ENCODE results near the gene KLF11.

The KLF11 gene

DNA sequence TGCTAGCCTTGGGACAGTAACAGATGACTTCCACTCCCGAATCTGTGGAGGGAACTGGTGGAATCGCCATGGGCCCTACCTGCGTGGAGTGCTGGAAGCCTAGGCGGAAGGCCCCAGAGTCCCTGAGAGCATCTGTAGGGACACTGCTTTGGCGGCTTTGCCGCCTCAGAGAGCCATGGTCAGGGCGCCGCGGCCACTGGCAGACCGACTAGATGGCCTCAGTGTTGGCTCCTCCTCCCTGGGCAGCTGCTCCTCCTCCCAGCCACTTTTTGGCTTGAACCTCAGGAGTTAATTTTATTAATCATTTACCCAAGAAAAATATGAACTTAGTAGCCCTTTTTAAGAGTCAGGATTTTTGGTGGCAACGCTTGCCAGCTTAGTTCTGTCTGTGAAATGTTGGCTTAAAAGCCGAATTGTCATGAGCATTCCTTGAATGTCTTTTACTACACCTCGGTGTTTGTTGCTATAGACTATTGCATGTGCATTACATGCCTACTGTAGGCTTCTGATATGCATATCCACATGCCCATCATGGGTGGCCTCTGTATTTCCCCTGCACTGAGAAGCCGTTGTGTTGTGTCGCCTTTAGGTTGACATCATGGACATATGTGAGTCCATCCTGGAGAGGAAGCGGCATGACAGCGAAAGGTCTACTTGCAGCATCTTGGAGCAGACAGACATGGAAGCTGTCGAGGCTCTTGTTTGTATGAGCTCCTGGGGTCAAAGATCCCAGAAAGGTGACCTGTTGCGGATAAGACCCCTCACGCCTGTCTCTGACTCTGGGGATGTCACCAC is 2.4 kb downstream of the KLF11 start:
- DNase-seq: no peak

GRCh38 chr2:10046931-10047330 is 3.6 kb downstream of the KLF11 start:
- no peak for DNase-seq

- no peak for DNase-seq
Measured at GRCh38 chr2:10047616-10048500, 4.5 kb downstream of the KLF11 start.

GRCh38 chr2:10048501-10049171 is 5.3 kb downstream of the KLF11 start:
- no peak for DNase-seq

DNA sequence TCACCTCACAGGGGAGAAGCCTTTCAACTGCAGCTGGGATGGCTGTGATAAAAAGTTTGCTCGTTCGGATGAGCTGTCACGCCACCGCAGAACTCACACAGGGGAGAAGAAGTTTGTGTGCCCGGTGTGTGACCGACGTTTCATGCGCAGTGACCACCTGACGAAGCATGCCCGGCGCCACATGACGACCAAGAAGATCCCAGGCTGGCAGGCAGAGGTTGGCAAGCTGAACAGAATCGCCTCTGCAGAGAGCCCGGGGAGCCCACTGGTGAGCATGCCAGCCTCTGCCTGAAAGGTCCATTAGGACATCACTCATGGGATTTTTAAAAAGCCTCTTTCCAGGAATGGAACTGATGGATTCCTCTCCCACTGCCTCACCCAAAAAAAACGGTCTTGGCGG is 8.9 kb downstream of the KLF11 start:
- DNase-seq: no peak

DNA sequence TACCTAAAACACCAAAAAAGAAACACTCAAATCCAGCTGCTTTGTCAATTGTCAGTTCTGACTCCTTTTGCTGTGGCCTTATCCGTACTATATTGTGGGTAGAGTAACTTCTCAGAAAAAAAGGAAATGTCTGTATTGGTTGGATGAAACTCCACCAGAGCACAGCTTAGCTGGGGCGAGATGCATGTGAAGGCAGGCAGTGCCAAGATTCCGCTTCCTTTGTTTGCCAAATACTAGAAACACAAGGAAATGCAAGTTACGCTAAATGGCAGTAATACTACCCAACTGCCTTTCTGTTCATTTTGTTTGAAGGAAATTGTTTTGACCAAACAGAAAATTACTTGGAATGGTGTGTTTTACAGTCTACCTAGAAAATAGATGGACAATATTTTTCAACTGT is 10.0 kb downstream of the KLF11 start:
- DNase-seq: no peak

GRCh38 chr2:10054424-10054823 is 11.1 kb downstream of the KLF11 start:
- no peak for DNase-seq

GRCh38 chr2:10054976-10055375 is 11.6 kb downstream of the KLF11 start:
- DNase-seq: no peak

GRCh38 chr2:10056439-10056838 is 13.1 kb downstream of the KLF11 start:
- no peak for DNase-seq

- DNase-seq: no peak
Measured at GRCh38 chr2:10057231-10058107, 14.1 kb downstream of the KLF11 start.

DNA sequence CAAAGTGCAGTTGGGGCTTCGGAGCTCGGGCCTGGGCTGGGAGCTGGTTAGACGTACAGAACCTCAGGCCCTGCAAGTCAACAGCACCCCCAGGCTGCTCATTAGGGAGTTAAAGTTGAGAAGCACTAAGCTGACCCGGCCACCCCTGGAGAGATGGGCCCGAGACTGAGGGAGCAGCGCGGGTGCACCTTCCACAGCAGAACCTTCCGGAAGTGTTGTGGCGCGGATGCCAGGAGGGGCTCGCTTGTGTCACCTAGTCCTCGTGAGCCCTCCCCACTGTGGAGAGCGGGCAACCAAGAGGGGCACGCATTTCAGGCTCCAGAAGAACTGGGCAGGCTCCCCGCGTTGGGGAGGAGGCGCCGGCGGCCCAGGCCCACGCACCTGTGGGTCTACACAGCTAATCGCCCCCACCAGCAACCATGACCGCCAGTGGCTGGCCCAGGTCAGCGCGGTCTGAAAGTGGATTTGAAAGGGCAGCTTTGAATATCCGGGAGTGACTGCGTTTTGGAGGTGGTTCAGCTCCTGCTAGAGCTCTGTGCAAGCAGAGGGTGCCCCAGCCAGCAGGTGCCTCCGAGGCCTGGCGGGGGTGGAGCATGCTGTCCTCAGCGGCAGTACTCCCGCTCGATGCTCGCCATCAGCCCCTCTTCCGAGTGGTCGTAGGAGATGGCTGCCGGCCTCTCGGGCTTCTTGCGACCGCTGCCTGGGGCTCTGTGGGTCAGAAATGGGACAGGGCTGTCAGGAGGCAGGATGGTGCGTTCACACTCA is 15.1 kb downstream of the KLF11 start:
- no peak for DNase-seq

- DNase-seq: no peak
Measured at GRCh38 chr2:10059016-10059351, 15.6 kb downstream of the KLF11 start.

DNA sequence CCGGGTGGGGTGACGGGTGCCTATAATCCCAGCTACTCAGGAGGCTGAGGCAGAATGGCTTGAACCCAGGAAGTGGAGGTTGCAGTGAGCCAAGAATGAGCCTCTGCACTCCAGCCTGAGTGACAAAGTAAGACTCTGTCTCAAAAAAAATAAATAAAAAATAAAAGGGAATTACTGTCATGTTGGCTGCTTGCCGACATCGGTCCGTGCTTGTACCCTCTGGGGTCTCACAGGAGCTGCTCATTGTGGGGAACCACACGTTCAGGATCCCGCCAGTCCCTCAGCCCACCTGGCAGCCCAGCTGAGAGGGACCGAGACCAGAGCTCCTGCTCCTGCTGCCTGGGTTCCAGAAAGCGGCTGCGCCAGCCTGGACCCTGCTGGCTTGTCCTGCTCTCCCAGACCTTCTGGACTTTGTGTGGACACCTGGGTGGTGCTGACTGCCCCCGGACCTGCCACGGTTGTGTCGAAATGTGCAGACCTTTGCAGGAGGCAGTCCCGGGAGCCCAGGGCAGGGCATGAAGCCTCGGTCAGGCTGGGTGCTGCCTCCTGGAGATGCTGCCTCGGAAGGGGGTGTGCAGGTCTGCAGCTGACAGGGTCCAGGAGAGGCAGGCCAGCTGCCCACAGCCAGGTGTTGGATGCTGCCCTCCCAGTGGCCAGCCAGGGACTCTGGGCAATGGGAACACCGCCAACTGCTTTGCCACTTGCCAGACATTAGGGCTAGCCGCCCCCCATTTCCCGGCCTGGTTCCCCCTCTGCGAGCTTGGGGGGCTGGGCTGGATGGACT is 16.4 kb downstream of the KLF11 start:
- DNase-seq: no peak

DNA sequence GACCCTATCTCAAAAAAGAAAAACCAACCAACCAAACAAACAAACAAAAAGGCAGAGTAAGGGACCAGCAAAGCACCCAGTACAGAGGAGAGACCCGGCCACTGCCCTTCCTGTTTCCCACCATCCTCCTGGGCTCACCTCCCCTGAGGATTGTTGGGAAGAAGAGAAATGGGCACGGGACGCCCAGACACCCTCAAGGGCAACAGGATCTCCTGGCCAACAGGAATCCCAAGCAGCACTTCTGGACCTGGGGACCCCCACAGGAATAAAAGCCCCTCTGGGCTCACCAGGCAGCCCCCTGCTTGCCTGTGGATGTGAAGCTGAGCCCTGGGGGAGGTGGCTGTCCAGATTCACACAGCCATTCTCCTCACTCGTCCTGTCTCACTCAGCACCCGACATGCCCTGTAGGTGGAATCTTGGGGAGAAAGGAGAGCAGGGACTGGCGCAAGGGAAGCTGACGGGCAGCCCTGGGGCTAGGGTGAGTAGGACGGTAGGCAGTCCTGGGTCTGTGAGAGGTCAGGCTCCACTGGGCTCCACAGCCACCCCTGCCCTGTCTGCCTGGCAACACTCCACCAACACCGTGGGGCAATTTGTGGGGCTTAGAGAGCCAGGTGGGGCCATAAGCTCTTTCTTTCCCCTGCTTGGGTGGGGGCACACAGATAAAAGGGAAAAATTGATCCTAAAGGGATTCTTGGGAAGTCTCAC is 18.0 kb downstream of the KLF11 start:
- no peak for DNase-seq

GRCh38 chr2:10062931-10063365 is 19.6 kb downstream of the KLF11 start:
- no peak for DNase-seq

DNA sequence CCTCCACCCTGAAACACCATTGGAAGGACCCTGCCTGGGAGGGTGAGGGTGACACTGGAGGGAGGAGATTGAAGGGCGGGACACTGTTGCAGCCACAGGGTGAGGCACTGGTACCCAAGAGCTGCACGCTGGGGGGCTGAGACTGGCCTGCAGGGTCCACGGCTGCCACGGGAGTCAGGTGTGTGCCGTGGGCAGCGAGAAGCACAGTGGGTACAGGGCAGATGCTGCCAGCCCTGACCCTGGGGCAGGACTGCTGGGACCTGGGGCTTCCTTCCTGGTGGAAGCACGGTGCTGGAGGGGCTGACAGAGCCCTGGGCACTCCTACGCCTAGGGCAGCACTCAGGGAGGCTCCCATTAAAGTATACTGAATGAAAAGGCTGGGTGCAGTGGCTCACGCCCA is 20.2 kb downstream of the KLF11 start:
- no peak for DNase-seq

- no peak for DNase-seq
Measured at GRCh38 chr2:10064932-10065772, 21.8 kb downstream of the KLF11 start.

- DNase-seq: no peak
Measured at GRCh38 chr2:10065773-10066055, 22.4 kb downstream of the KLF11 start.

- DNase-seq: no peak
Measured at GRCh38 chr2:10067330-10067729, 24.0 kb downstream of the KLF11 start.

GRCh38 chr2:10067881-10068280 is 24.5 kb downstream of the KLF11 start:
- DNase-seq: no peak

All from stimulated activated naive CD4-positive, alpha-beta T cell treated with Interleukin-2 at 50 U/mL for 16 hours (primary cell).